Adrenal gland (tissue), 5 donors: ENCODE results near the gene C8B.

Experiments
- POLR2A ChIP-seq, 2 donors: fragments of 450-650 bp; IDR thresholded peaks; one replicate each; pipeline ENCODE4 v1.6.1; 2017; ENCODE audit warnings: antibody characterized with exemption in 2 of 2, mild to moderate bottlenecking in 2 of 2, moderate library complexity in 1 of 2
- TF ChIP-seq, protein P1 (sequence below), 6 experiments: fragments of 450-650 bp in 4 of 6; fragments of 200-600 bp in 2 of 6; sonication (generic) in 1 of 6; IDR thresholded peaks; 1 replicate in 5 of 6; 2 replicates in 1 of 6; pipeline versions ENCODE4 v1.5.1 to v1.8.0; 2016 to 2021; ENCODE audit warnings: antibody characterized with exemption in 6 of 6, mild to moderate bottlenecking in 2 of 6, moderate library complexity in 1 of 6
- donor health status: DM: no; HTN: no; CAD: no.

DNA sequence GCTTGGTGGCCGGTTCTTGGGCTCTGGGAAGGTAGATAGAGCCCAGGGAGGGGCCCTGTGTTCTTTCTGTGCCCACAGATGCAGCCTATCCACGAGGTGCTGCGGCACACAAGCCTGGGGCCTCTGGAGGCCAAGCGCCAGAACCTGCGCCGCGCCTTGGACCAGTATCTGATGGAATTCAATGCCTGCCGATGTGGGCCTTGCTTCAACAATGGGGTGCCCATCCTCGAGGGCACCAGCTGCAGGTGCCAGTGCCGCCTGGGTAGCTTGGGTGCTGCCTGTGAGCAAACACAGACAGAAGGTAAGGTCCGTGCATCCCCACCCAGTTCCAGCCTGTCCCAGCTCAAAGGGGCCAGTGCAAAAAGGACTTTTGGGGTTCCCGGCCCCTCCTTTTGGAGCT is 53.5 kb downstream of the C8B start:
- TF ChIP-seq POLR2A (IDR thresholded peaks at IDR 0.05) = no peak
- TF ChIP-seq, protein P1, sequence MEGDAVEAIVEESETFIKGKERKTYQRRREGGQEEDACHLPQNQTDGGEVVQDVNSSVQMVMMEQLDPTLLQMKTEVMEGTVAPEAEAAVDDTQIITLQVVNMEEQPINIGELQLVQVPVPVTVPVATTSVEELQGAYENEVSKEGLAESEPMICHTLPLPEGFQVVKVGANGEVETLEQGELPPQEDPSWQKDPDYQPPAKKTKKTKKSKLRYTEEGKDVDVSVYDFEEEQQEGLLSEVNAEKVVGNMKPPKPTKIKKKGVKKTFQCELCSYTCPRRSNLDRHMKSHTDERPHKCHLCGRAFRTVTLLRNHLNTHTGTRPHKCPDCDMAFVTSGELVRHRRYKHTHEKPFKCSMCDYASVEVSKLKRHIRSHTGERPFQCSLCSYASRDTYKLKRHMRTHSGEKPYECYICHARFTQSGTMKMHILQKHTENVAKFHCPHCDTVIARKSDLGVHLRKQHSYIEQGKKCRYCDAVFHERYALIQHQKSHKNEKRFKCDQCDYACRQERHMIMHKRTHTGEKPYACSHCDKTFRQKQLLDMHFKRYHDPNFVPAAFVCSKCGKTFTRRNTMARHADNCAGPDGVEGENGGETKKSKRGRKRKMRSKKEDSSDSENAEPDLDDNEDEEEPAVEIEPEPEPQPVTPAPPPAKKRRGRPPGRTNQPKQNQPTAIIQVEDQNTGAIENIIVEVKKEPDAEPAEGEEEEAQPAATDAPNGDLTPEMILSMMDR (IDR thresholded peaks at IDR 0.05) = no peak
